ENCODE results near the gene SLC12A3.
"Not testable (repeated sequence)": the region's sequence is repeated elsewhere in the genome, so short reads cannot be mapped to it uniquely, and the experiment has no call there.

The SLC12A3 gene

DNA sequence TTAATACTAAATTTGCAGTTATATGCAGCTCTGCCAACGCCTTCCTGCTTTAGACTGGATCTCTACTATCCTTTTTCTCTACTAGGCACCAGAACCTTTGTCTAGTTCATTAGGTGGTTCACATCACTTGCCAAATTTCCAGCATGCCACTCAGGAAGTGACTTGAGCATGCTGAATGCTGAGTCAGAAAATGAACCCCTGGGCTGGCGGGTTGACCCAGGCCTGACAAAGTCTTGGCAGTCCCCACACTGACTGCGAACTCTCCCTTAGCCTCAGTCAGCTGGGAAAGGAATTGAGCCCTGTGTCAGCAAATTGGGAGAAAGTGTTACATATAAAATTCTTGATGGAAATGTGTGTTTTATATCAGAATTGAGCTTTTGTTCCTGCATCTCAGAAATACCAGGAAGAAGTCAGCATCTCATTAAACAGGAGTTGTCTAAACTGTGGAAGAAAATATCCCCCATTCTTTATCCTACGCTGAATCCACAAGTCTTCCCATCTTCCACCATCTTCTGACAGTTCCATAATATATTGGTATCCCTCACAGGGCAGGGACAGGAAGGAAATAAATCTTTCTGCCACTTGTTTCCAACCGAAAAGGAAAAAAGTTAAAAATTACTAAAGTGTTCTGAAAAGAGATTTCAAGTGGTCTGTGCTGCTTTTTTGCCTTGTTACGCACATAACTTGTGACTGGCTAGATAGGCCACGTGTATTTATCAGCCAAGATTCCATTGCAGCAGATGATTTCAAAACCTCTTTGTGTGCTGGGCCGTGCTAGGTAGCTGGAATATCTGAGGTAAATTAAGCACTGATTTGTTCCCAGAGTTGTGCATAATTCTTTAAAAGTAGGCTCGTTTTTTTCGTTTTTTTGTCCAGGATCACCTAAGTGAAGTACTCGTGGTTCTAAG, 16.7 kb upstream of the SLC12A3 start:
- no peak for DNase-seq

DNA sequence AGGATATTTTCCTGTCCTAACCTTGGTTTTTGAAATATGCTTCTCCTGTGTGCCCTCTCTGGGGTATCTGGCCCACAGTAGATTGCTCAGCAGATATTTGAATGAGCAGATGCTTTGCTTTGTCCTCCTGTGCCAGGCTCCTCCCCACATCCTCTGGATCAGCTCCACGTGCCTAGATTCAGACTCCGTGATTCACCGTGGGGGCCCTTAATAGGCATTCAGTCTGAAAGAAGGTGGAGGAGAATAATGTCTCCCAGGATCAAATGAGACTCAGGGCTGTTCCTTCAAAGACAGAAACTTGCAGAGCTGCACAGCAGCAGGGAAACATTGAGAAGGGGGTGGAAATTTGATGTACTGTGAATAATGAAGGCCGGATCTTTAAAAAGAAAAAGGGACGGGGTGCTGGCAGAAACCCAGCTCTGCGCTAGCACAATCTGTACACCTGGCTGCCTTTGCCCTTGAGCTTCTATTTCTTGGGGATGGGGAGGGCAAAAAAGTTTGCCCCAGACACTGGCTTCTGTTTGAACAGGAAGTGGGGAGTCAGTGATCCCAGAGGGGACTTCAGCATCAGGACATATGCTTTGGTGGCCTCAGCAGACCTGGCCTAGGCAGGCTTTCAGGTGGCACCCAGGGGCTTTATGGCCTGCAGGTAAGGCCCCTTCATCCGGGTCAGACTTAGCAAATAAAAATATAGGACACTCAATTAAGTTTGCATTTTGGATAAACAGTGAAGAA, 15.9 kb upstream of the SLC12A3 start:
- no peak for DNase-seq

DNA sequence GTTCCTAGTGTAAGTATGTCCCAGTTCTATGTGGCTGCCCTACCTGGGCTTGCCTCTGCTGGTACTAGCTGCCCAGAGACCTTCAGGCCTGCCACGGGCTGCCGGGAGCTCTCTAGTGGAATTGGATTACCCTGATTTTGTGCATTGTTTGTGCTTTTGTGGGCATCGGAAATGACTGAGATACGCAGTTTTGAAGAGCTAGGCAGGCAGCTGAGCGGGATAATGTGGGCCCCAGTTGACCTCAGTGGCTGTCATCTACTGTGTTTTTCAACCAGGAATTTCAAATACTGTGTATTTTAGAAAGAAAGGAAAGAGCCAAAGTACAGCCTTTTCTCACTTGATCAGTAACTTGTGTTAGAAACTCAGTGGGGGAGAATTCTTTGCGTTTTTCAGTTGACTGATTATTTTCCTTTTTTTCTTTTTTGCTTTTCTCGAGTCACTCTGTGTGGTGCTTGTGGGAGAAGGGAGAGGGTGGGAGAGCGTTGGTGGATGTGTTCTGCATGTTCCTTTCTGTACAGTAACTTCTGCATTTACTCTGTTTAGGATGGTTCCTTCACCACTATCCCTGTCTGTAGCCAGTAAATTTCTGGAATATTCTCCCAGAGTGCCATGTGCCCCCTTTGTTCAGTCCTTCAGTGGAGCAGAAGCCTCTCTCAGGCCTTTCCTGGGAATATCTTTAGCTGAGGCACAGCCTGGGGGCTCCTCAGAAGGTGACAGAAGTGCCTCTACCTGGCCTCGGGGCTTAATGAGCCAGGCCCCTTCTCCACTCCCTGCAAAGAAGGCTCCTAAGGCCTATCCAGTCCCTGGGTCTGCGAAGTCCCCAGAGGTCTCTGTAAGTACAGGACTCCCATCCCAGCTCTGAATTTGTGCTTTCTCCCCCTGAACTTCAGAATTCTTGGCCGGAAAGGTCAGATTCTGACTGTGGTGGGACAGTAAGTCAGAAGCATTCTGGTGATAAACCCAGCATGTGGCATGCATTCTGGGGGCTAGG, 15.0 kb upstream of the SLC12A3 start:
- DNase-seq, result no peak

DNA sequence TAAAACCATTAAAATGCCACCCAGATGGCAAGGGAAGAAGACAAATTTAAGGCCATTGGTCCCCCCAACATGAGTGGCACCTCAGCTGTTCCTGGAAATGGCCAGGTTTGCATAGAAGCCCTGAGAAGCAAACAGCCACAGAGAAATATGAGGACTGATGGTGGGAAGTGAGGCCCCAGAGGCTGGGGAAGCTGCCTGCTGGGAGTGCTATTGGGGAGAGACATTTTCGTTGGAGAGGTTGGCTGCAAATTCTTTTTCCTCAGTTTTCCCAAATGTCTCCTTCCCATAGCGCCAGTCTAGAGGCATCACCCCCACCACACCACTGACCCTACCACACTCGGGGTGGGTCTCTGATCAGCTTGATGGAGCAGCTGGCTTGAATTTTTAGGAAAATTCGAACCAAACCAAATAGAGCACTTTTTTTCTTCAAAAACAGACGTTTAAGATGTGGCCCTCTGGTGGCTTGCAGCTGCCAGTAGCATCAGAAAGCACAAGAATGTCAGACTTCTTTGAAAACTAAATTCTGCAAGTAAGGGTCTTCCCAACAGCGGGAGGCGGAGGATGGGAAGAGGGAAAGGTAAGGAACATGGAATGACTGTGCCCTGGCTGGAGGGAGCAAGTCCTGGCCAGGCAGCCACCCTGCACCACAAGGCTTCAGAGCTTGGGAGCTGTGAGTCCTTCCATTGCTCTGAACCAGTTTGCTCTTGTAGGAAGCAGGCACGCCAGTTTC, 13.2 kb upstream of the SLC12A3 start:
- no peak for DNase-seq

DNA sequence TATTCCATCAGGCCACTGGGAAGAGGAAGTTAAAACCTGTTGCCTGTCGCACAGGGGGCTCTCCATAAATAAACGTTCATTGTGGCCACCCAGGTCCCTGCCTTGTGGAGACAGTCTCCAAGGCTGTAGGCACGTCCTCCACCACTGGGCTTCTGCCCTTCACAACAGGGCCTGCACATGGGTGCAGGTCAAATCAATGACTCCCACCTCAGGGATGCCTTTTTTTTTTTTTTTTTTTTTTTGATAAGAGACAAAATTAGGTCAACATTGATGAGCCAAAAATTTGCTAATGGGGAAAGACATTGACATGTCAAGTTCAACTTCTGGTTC, 12.6 kb upstream of the SLC12A3 start:
- DNase-seq, result no peak

DNA sequence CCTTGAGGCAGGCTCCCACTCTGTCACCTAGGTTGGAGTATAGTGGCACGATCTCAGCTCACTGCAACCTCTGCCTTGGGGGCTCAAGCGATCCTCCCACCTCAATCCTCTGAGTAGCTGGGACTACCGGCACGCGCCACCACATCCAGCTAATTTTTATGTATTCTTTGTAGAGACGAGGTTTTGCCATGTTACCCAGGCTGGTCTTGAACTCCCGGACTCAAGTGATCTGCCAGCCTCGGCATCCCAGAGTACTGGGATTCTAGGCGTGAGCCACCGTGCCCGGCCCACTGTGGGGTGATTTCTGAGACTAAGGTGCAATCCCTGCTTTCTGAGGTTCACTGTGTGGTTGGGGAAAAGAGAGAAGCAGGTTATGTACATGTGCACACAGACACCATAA, 12.0 kb upstream of the SLC12A3 start:
- DNase-seq, result no peak

DNA sequence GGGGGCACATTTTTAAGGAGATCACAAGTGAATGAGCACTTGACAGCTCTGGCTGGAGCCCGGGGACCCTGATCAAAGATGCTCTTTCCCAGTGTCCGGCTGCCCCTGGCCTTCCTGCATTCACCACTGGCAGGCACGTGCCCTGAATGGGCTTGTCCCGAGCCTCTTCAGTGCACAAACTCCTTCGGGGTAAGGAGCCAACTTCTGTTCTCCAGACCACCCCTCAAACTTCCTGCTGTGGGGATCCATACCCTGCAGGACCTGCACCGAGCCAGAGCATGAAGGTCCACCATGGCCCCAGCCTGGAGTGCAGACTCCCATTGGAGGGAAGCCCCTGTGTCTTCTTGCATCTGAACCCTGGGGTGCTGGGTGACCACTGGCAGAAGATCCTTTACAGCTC, 9.8 kb upstream of the SLC12A3 start:
- no peak for DNase-seq

DNA sequence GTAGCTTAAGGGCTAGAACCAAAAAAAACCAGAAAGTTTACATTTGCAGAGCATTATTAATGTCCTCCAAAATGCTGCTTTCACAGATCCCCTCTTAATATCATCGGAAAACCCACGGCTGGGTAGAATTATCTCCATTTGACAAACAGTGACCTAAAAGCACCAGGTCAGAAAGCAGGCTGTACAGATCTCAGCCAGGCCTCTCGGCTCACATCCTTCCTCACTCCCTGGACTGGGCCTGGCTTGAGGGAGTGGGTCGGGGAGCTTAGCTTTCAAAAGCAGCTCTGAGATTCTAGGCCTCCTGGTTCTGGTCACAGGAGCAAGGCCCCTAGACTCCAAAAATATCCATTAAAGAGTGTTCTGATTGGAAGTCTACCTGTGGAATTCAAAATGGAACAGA, 9.1 kb upstream of the SLC12A3 start:
- DNase-seq, result no peak

DNA sequence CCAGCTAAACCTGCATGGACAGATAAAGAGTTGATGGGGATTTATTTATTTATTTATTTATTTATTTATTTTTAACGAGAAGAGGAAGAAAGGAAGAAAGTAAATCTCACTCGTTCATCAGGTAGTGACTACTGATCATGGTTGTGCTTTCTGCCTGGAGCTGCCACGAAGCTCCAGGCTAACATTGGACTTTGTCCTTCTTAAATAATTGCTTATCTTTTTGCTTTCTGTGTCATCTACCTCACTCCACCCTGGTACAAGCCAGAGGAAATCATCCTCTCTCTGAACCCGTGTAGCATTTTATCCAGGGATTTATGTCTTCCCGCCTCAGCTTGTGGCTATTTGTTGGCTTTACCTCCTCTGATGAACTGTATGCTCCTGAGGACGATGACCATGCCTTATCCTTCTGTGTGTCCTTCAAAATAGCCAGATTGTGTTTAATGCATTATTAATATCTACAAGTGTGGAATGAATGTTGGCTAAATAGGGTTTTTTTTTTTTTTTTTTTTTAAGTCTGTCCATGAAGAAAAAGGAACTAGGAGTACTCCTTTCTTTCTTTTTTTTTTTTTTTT, 8.0 kb upstream of the SLC12A3 start:
- no peak for DNase-seq

DNA sequence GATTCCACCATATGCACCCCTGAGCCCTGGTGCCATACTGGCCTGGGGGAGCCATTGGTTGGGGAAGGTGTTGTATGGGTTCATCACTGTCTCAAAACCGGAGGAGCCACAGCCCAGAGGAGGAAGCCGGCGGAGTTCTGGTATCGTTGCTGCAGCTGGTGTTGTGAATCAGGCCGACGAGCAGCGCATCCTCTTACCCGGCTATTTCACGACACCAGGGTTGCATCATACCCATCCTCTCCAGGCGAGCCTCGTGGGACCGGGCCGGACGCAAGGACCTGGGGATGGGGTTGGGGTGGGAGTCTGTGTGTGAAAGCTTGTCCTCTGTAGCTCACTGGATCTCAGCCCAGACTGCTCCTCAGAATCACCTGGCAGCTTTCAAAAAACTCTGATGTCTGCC, 6.6 kb upstream of the SLC12A3 start:
- DNase-seq, result no peak

DNA sequence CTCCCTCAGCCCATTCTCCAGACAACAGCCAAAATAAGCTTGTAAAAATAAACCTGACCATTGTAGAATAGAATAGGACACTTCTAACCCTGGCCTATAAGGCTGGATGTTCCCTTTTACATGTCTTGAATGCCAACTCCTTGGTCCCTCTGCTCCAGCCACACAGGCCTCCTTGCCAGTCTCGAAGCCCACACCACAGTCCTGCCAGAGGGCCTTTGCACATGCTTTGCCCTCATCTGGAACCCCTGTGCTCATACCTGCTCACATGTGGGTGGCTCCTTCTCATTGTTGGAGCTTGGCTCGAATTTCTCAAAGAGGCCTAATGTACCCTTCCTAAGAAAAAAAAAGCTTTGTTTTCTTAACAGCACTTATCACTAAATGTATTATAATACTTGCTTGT, 5.4 kb upstream of the SLC12A3 start:
- DNase-seq, result no peak

DNA sequence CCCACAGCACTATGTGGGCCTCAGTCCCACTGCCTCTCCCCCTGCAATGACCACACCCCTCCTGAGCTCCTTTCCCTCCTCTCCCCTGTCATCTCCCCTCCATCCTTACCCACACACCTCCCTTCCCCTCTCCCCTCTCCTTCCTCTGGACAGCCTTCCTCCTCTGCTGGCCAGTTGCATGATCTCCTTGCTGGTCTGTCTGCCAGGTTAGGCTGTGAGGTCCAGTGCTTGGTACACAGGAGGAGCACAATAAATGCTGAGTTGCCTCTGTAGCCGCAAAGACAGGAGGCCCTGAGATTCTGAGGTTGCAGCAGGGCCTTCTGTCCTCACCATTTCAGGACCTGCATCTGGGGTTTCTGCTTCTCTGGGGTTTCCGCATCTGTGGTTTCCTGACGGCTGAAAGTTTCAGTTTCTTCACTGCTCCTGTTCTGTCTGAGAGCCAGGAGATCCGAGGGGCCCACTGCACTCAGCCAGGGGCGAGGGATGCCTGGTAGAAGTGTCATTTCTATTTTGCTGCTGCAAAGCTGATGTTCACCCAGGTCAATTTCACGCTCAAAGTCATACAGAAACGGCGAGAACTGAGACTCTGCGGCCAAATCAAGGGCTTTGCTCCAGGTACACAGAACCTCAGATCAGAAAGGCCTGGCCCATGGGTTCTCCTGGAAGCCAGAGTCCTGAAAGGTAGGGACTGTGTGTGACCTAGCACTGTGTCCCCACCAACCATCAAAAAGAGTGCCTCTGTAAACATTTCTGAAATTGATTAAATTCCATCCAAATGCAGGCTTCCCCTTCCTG, 4.6 kb upstream of the SLC12A3 start:
- peak; percentile 50 for DNase-seq

DNA sequence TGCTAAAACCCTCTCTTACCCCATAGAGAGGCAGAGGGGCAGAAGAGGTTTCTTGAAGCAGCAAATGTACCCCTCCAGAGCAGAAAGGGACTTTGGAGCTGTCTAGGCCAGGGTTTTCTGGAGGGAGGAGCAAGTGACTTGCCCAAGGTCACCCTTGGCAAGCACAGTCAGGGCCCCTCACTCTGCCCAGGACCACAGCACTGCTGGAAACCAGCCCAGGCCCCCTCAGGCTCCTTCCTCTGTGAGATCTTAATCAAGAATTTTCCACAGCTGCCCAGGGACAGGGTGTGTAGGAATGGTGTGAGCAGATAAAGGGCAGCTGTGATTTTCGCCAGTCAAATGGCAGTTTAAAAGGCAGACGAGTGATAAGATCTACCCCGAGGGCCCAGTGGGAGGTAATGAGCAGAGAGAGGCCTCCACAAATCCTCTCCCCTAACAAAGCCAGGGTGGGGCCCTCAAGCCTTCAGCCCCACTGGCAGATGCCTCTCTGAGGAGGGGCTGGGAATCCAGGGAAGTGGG, 3.9 kb upstream of the SLC12A3 start:
- no peak for DNase-seq

DNA sequence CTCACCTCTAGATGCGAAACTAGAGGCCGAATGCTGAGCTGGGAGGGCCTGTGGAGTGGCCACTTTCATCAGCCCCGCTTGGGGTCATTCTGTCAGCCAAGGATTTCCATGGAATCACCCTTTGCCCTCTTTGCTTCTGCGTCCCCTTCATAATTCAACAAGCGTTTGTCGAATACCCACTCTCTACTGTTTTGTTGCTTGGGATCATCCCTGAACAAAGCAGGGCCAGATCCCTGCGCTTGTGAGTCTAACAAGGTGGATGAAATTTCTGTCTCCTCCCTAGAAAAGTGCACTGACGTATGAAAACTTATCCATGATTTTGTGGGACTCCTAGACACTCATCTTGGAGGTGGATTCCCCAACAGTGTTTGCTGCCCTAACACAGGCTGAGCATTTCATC, 3.3 kb upstream of the SLC12A3 start:
- no peak for DNase-seq

DNA sequence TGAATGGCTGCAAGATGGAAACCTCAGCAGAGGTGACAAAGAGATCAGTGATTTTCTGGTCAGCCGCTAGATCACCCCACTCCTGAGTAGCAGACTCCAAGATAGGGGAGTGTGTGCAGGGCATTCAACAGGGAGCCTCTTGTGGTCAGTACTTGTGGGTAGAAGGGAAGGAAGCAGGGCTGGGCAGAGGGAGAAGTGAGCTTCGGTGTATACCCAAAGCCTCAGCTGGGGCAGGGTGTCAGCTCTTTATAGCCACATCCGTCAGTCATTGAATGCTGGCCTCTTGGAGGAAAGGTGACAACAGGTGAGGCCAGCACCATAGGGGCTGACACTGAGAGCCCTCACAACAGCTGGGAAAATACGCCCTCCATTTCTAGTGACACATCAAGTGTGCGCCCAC, 2.2 kb upstream of the SLC12A3 start:
- DNase-seq, result no peak

DNA sequence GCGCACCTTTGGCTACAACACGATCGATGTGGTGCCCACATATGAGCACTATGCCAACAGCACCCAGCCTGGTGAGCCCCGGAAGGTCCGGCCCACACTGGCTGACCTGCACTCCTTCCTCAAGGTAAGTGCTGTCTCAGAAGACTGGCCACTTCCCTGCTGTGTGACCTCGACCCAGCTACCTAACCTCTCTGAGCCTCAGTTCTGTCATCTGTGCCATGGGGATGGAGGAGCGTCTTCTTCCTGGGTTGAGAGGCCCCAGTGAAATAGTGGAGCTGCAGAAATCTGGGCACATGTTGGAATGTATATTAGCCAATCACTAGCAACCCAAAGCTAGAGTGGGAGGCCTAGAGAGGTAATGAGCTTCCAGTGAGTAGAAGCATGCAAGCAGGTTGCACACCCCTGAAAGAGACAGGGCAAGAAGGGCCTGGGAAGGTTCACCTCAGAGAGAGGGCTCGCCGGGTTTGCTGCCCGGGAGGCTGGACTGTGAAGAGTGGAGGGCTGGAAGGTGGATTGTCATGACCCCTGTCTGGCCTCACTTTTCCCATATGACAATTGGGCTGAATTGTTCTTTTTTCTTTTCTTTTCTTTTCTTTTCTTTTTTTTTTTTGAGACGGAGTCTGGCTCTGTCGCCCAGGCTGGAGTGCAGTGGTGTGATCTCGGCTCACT, 521 bp downstream of the SLC12A3 start:
- no peak for DNase-seq

DNA sequence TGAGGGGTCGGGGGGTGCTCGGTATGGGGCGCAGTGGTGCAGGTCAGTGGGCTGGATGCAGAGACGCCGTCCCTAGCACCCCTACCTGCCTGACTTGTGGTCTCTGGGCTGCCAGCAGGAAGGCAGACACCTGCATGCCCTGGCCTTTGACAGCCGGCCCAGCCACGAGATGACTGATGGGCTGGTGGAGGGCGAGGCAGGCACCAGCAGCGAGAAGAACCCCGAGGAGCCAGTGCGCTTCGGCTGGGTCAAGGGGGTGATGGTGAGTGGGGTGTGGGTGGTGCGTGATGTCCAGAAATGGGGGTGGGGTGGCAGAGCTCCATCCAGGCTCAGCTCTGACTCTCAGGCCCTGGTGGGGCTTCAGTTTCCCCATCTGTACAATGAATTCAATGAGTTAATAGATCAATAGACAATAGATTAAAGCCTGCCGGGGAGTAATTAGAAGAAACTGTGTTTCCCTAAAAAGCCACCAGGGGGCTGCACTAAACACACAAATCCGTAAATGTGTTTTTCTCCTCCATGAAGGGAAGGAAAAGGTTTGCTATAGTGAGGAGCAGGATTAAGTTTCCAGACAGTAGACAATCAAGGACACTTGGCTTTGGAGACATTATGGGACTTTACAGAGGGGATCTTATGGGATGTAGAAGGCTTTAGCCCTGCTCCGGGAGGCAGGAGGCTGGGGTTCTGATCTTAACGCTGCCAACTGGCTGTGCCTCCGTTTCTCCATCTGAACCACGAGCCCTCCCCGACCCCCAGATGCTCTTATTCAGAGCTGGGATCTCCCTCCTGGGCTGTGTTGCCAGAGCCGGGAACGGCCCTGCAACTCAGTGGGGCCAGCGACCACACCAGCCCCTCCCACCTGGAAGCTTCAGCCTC, 2.2 kb downstream of the SLC12A3 start:
- peak; percentile 55 for DNase-seq

DNA sequence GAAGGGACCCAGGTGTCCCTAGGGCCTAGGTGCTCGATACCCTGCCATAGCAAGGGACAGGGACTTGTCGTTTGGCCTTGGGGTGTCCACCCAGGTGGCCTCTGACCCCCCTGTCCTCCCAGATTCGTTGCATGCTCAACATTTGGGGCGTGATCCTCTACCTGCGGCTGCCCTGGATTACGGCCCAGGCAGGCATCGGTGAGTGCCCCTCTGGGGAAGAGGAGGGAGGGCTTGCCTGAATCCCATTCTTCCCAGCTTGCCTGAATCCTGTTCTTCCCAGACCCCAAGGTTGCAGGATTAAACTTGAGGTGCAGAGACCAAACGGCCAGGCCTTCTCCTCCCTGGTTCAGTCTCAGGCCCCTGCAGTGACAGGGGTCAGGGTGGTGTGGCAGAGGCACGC, 3.2 kb downstream of the SLC12A3 start:
- DNase-seq, result no peak

DNA sequence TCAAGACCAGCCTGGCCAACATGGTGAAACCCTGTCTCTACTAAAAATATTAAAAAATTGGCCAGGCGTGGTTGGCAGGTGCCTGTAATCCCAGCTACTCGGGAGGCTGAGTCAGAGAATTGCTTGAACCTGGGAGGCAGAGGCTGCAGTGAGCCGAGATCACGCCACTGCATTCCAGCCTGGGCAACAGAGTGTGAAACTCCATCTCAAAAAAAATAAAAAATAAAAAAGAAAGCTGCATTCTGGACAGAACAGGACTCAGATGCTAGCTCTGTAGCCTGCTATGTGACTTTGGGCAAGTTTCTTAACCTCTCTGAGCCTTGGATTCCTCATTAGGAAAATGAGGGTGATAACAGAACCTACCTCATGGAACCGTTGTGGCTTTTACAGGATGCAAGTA, 3.8 kb downstream of the SLC12A3 start:
- DNase-seq, result not testable (repeated sequence)

All from stimulated activated CD4-positive, alpha-beta T cell treated with anti-CD3 and anti-CD28 coated beads, Interleukin-15, amount 100 ng/mL, for 24 hours (primary cell).